ENCODE results near the gene TENM4. TPM values are rescaled to one million over a fixed set of nuclear protein-coding genes. Genes with fewer than 3 reads are reported as not detected.

Gene TENM4
- polyA plus RNA-seq, 2 of the 4 experiments (the other 2 are of a cell fraction) = 0.06 to 0.31 TPM

- TF ChIP-seq JUN (IDR thresholded peaks at IDR 0.05) = no peak
- TF ChIP-seq MAX (IDR thresholded peaks at IDR 0.05) = no peak
Measured at GRCh38 chr11:79101656-79102055, 339.2 kb downstream of the TENM4 start (continued).

- WGBS (ENCODE audit: missing lambda C conversion rate) = 21% methylated on average over 9 of the region's 9 CpGs
- no peak overlapping the region for H3K4me3 ChIP-seq
- H3K9me3 ChIP-seq = no peaks in the 10 kb centered on the region
- ChIA-PET POLR2A (interaction anchor here (0.7 to 1.1 kb wide), 2 partner anchors 13 to 455 kb away, joined by 4 read pairs; no protein-coding TSS in a partner anchor), CTCF (interaction anchor here (0.6 to 7.7 kb wide), 35 partner anchors 9 to 454 kb away, joined by 3 to 58 read pairs (median 5); no protein-coding TSS in a partner anchor)
- peak; percentile 79 for TF ChIP-seq SMC3 (IDR thresholded peaks at IDR 0.05)
- peak; percentile 74 for TF ChIP-seq CTCF (IDR thresholded peaks at IDR 0.05)
- no peak for TF ChIP-seq ATOH8 (CRISPR knock-in tag; IDR thresholded peaks at IDR 0.05; ENCODE audit: low read depth)
- TF ChIP-seq TFCP2L1 (CRISPR knock-in tag; IDR thresholded peaks at IDR 0.05) = no peak
- peak; percentile 84 to 90 for TF ChIP-seq RAD21 (conservative IDR thresholded peaks at IDR 0.05 in 1 of 2, IDR thresholded peaks at IDR 0.05 in 1 of 2)
- no peak for TF ChIP-seq ZSCAN20 (CRISPR knock-in tag; IDR thresholded peaks at IDR 0.05)
- no peak for TF ChIP-seq RNF2 (IDR thresholded peaks at IDR 0.05; ENCODE audit: borderline replicate concordance, low read depth)
- peak; percentile 70 to 81 for DNase-seq (ENCODE audit: low read depth in 1 of 2, low spot score in 1 of 2)
- peaks cover 22% of the 10 kb centered on the region for H3K4me1 ChIP-seq
- H3K4me2 ChIP-seq = peak overlapping the region; percentile 6; the same call in 1 of the 3 replicates
- FAIRE-seq = peak; percentile 13
- peak; percentile 71 to 95 for ATAC-seq
- H3K27ac ChIP-seq = peak overlapping the region in 1 of 2 experiments; percentile 71; a peak in 3 of 6 replicates
Measured at GRCh38 chr11:79100093-79100910, 340.5 kb downstream of the TENM4 start.

- ChIA-PET POLR2A (no interaction called here), CTCF (interaction anchor here (0.6 to 7.7 kb wide), 9 partner anchors 12 to 452 kb away, joined by 3 to 58 read pairs (median 4); no protein-coding TSS in a partner anchor)
- peak overlapping the region; percentile 8; the same call in 2 of the 3 replicates for H3K4me2 ChIP-seq
- TF ChIP-seq ESRRA (IDR thresholded peaks at IDR 0.05; ENCODE audit: borderline replicate concordance, low read length) (no peak), ZNF302 (CRISPR knock-in tag; IDR thresholded peaks at IDR 0.05) (no peak), RNF2 (IDR thresholded peaks at IDR 0.05; ENCODE audit: borderline replicate concordance, low read depth) (no peak), RAD21 (conservative IDR thresholded peaks at IDR 0.05 in 1 of 2, IDR thresholded peaks at IDR 0.05 in 1 of 2) (no peak), PBX3 (IDR thresholded peaks at IDR 0.05) (no peak), CHD2 (IDR thresholded peaks at IDR 0.05; ENCODE audit: low read length, partially characterized antibody) (no peak), CHD4 (IDR thresholded peaks at IDR 0.05; ENCODE audit: borderline replicate concordance) (no peak), NR3C1 (IDR thresholded peaks at IDR 0.05) (no peak), SMC3 (IDR thresholded peaks at IDR 0.05) (no peak), HOXB5 (CRISPR knock-in tag; IDR thresholded peaks at IDR 0.05) (no peak), HOXA7 (CRISPR knock-in tag; IDR thresholded peaks at IDR 0.05) (no peak), GATA3 (IDR thresholded peaks at IDR 0.05; ENCODE audit: borderline replicate concordance) (no peak), KDM5A (IDR thresholded peaks at IDR 0.05) (no peak), ZC3H11A (IDR thresholded peaks at IDR 0.05) (no peak), NPAS2 (CRISPR knock-in tag; IDR thresholded peaks at IDR 0.05; ENCODE audit: borderline replicate concordance) (no peak)
- peak overlapping the region; percentile 14 to 71; a peak in 3 of 6 replicates for H3K27ac ChIP-seq
- 43% methylated on average over 2 of the region's 2 CpGs for WGBS (ENCODE audit: missing lambda C conversion rate)
- FAIRE-seq (no peak), ATAC-seq (no peak; a peak in 1 of 6 replicates), DNase-seq (ENCODE audit: low read depth in 1 of 2, low spot score in 1 of 2) (no peak)
- H3K4me3 ChIP-seq = no peak overlapping the region
- H3K9me3 ChIP-seq = peaks cover 14% of the 10 kb centered on the region
- H3K4me1 ChIP-seq = peaks cover 32% of the 10 kb centered on the region
Measured at GRCh38 chr11:79098146-79098545, 342.7 kb downstream of the TENM4 start.
